Neural progenitor cell (in vitro differentiated cells): ENCODE results near the gene ARHGEF4. TPM values are rescaled to one million over a fixed set of nuclear protein-coding genes. Genes with fewer than 3 reads are reported as not detected.
"Not testable (repeated sequence)": the region's sequence is repeated elsewhere in the genome, so short reads cannot be mapped to it uniquely, and the experiment has no call there.

ENCODE experiments used
- DNase-seq: peaks from one replicate; pipeline ENCODE4 v3.0.0-alpha.2; 2016; ENCODE audit warnings: low spot score
- H2AFZ ChIP-seq: fragments of 200-600 bp; sonication (generic); replicated peaks from 2 replicates; pipeline ENCODE4 v1.6.1; 2016; ENCODE audit warnings: antibody characterized with exemption
- H3F3A ChIP-seq: fragments of 200-600 bp; sonication (generic); 2 replicates; pipeline ENCODE4 v1.6.1; 2016; ENCODE audit warnings: antibody characterized with exemption, low read depth
- H3K27ac ChIP-seq: fragments of 200-600 bp; sonication (generic); 2 replicates; pipeline ENCODE4 v1.5.1; 2016; ENCODE audit warnings: mild to moderate bottlenecking
- H3K27me3 ChIP-seq: fragments of 200-600 bp; sonication (generic); 2 replicates; pipeline ENCODE4 v1.6.1; 2016; ENCODE audit warnings: mild to moderate bottlenecking, moderate library complexity
- H3K36me3 ChIP-seq: fragments of 200-600 bp; sonication (generic); 2 replicates; pipeline ENCODE4 v1.5.1; 2016
- H3K4me1 ChIP-seq: fragments of 200-600 bp; sonication (generic); 2 replicates; pipeline ENCODE4 v1.6.1; 2016; ENCODE audit warnings: mixed run types
- H3K4me2 ChIP-seq: fragments of 200-600 bp; sonication (generic); 2 replicates; pipeline ENCODE4 v1.6.1; 2016
- H3K4me3 ChIP-seq: fragments of 200-600 bp; sonication (generic); 2 replicates; pipeline ENCODE4 v1.5.1; 2016
- H3K79me2 ChIP-seq: fragments of 200-600 bp; sonication (generic); 2 replicates; pipeline ENCODE4 v1.6.1; 2016; ENCODE audit warnings: low read depth
- H3K9ac ChIP-seq: fragments of 200-600 bp; sonication (generic); 2 replicates; pipeline ENCODE4 v1.6.1; 2016
- H3K9me3 ChIP-seq: fragments of 200-600 bp; sonication (generic); 2 replicates; pipeline ENCODE4 v1.5.1; 2016; ENCODE audit warnings: low read depth
- H4K20me1 ChIP-seq: fragments of 200-600 bp; sonication (generic); 2 replicates; pipeline ENCODE4 v1.6.1; 2016; ENCODE audit warnings: low read depth
- H3K27ac Mint-ChIP-seq: 3 replicates; pipeline ENCODE4 v1.8.0; 2021; ENCODE audit warnings: mixed read lengths
- H3K27me3 Mint-ChIP-seq: 2 replicates; pipeline ENCODE4 v1.8.0; 2022; ENCODE audit warnings: low read depth, mild to moderate bottlenecking, inconsistent platforms, moderate library complexity, mixed read lengths; ENCODE audit not compliant: insufficient read depth
- H3K36me3 Mint-ChIP-seq: 3 replicates; pipeline ENCODE4 v1.8.0; 2021; ENCODE audit warnings: mixed read lengths
- H3K4me1 Mint-ChIP-seq: 3 replicates; pipeline ENCODE4 v1.8.0; 2021; ENCODE audit warnings: mixed read lengths
- H3K4me3 Mint-ChIP-seq: 3 replicates; pipeline ENCODE4 v1.8.0; 2021; ENCODE audit warnings: mild to moderate bottlenecking, moderate library complexity, mixed read lengths
- H3K9me3 Mint-ChIP-seq: 3 replicates; pipeline ENCODE4 v1.8.0; 2020; ENCODE audit warnings: mixed read lengths
- CTCF ChIP-seq: fragments of 200-600 bp; sonication (generic); IDR thresholded peaks from 2 replicates; pipeline ENCODE4 v1.5.1; 2017; ENCODE audit warnings: antibody characterized with exemption, mild to moderate bottlenecking
- EZH2 ChIP-seq: fragments of 200-600 bp; sonication (generic); IDR thresholded peaks from 2 replicates; pipeline ENCODE4 v1.6.1; 2017; ENCODE audit warnings: antibody characterized with exemption, mild to moderate bottlenecking, moderate library complexity
- EZH2phosphoT487 ChIP-seq: fragments of 200-600 bp; sonication (generic); IDR thresholded peaks from 2 replicates; pipeline ENCODE4 v1.6.1; 2017; ENCODE audit warnings: antibody characterized with exemption
- total RNA-seq: library from RNA; depleted of rRNA; stranded (reverse); fragments of >200 nt; gene quantifications from 2 replicates; pipeline ENCODE4 v1.2.3, GENCODE V29; 2015; ENCODE audit warnings: low replicate concordance

Gene ARHGEF4
- total RNA-seq, 1 donor from 2014 or later, result 22.8 TPM

- Mint-ChIP-seq H3K4me1 (peaks cover 3% of the 10 kb centered on the region), H3K36me3 (peaks cover 48% of the 10 kb centered on the region), H3K27ac (no peak overlapping the region), H3K27me3 (peaks cover 2% of the 10 kb centered on the region), H3K9me3 (no peaks in the 10 kb centered on the region), H3K4me3 (no peak overlapping the region)
- no peak overlapping the region for H3K4me3 ChIP-seq
- H2AFZ ChIP-seq, result no peak overlapping the region
- H3F3A ChIP-seq, result no peaks in the 10 kb centered on the region
- H3K27ac ChIP-seq, result no peak overlapping the region
- TF ChIP-seq CTCF (no peak), EZH2 (no peak), EZH2phosphoT487 (no peak)
- peaks cover 99% of the 10 kb centered on the region for H3K79me2 ChIP-seq
- H3K27me3 ChIP-seq, result no peaks in the 10 kb centered on the region
- DNase-seq, result no peak
- no peak overlapping the region for H3K4me2 ChIP-seq
- no peak overlapping the region for H3K9ac ChIP-seq
- peaks cover 3% of the 10 kb centered on the region for H3K36me3 ChIP-seq
- H3K9me3 ChIP-seq, result no peaks in the 10 kb centered on the region
- peaks cover 81% of the 10 kb centered on the region for H4K20me1 ChIP-seq
- peaks cover 3% of the 10 kb centered on the region for H3K4me1 ChIP-seq
Measured at GRCh38 chr2:131077182-131077846, 240.6 kb downstream of the ARHGEF4 start.

- no peak overlapping the region for H3K4me3 Mint-ChIP-seq
- Histone ChIP-seq H3K4me2 (no peak overlapping the region), H3K27ac (no peak overlapping the region), H3K9ac (no peak overlapping the region), H3K79me2 (peaks cover 99% of the 10 kb centered on the region), H3K9me3 (no peaks in the 10 kb centered on the region), H2AFZ (no peak overlapping the region), H3K4me3 (no peak overlapping the region), H3K36me3 (peaks cover 3% of the 10 kb centered on the region), H4K20me1 (peaks cover 83% of the 10 kb centered on the region), H3K4me1 (peaks cover 8% of the 10 kb centered on the region), H3F3A (no peaks in the 10 kb centered on the region), H3K27me3 (no peaks in the 10 kb centered on the region)
- peaks cover 2% of the 10 kb centered on the region for H3K27me3 Mint-ChIP-seq
- H3K36me3 Mint-ChIP-seq, result peaks cover 50% of the 10 kb centered on the region
- no peak overlapping the region for H3K27ac Mint-ChIP-seq
- TF ChIP-seq EZH2, result no peak
- TF ChIP-seq CTCF, result no peak
- TF ChIP-seq EZH2phosphoT487, result no peak
- no peak for DNase-seq
- H3K4me1 Mint-ChIP-seq, result peaks cover 3% of the 10 kb centered on the region
- no peaks in the 10 kb centered on the region for H3K9me3 Mint-ChIP-seq
Measured at GRCh38 chr2:131077966-131078365, 241.3 kb downstream of the ARHGEF4 start.

GRCh38 chr2:131079931-131080330 is 243.2 kb downstream of the ARHGEF4 start:
- not testable (repeated sequence) for H3K4me1 Mint-ChIP-seq, H2AFZ ChIP-seq, H3K9me3 ChIP-seq, H3K9me3 Mint-ChIP-seq, H3K4me3 ChIP-seq, H3K27ac Mint-ChIP-seq, H3K4me1 ChIP-seq, H3K27me3 Mint-ChIP-seq, H3K4me3 Mint-ChIP-seq, H3K4me2 ChIP-seq, H3K9ac ChIP-seq, H3F3A ChIP-seq, H3K27me3 ChIP-seq, DNase-seq, H3K27ac ChIP-seq
- Histone ChIP-seq H3K36me3 (peaks cover 10% of the 10 kb centered on the region), H3K79me2 (peaks cover 99% of the 10 kb centered on the region), H4K20me1 (peaks cover 84% of the 10 kb centered on the region)
- H3K36me3 Mint-ChIP-seq, result peaks cover 45% of the 10 kb centered on the region

GRCh38 chr2:131081190-131081589 is 244.5 kb downstream of the ARHGEF4 start:
- Histone ChIP-seq H3K9ac (no peak overlapping the region), H3K9me3 (no peaks in the 10 kb centered on the region), H3F3A (no peaks in the 10 kb centered on the region), H3K4me3 (no peak overlapping the region), H3K4me2 (no peak overlapping the region), H3K27ac (no peak overlapping the region), H3K4me1 (peaks cover 8% of the 10 kb centered on the region), H4K20me1 (peaks cover 85% of the 10 kb centered on the region), H3K79me2 (peaks cover 99% of the 10 kb centered on the region), H3K36me3 (peaks cover 14% of the 10 kb centered on the region), H3K27me3 (no peaks in the 10 kb centered on the region), H2AFZ (no peak overlapping the region)
- Mint-ChIP-seq H3K4me3 (no peak overlapping the region), H3K4me1 (no peaks in the 10 kb centered on the region), H3K9me3 (no peaks in the 10 kb centered on the region), H3K27ac (no peak overlapping the region), H3K36me3 (peaks cover 48% of the 10 kb centered on the region), H3K27me3 (no peaks in the 10 kb centered on the region)
- DNase-seq, result no peak
- no peak for TF ChIP-seq EZH2
- no peak for TF ChIP-seq CTCF
- TF ChIP-seq EZH2phosphoT487, result no peak
